Immature natural killer cell (primary cell): Measurements from ENCODE around the gene PATL2. TPM values are rescaled to one million over a fixed set of nuclear protein-coding genes. Genes with fewer than 3 reads are reported as not detected.
A peak's percentile ranks its signal among the peaks of the same experiment; 100 is the strongest.
"Not testable (repeated sequence)": the region's sequence is repeated elsewhere in the genome, so short reads cannot be mapped to it uniquely, and the experiment has no call there.

Source experiments
- DNase-seq, 3 donors: peaks; one replicate each; pipeline ENCODE4 v3.0.0; 2022; ENCODE audit warnings: mixed read lengths in 1 of 3
- H3K27ac Mint-ChIP-seq, 6 donors: one replicate each; pipeline ENCODE4 v1.8.0; 2020; ENCODE audit warnings: mixed read lengths in 6 of 6, mild to moderate bottlenecking in 5 of 6, inconsistent platforms in 4 of 6, moderate library complexity in 3 of 6
- H3K27me3 Mint-ChIP-seq, 3 donors: one replicate each; pipeline ENCODE4 v1.8.0; 2020 to 2021; ENCODE audit warnings: low read depth in 3 of 3, mild to moderate bottlenecking in 3 of 3, mixed read lengths in 3 of 3, moderate library complexity in 3 of 3, inconsistent platforms in 1 of 3
- H3K36me3 Mint-ChIP-seq, 3 donors: one replicate each; pipeline ENCODE4 v1.8.0; 2020; ENCODE audit warnings: mixed read lengths in 3 of 3, inconsistent platforms in 2 of 3, mild to moderate bottlenecking in 2 of 3
- H3K4me1 Mint-ChIP-seq, 2 donors: one replicate each; pipeline ENCODE4 v1.8.0; 2020; ENCODE audit warnings: inconsistent platforms in 2 of 2, mild to moderate bottlenecking in 2 of 2, mixed read lengths in 2 of 2, moderate library complexity in 1 of 2
- H3K4me3 Mint-ChIP-seq, 5 donors: one replicate each; pipeline ENCODE4 v1.8.0; 2020; ENCODE audit warnings: mild to moderate bottlenecking in 5 of 5, mixed read lengths in 5 of 5, inconsistent platforms in 3 of 5, moderate library complexity in 3 of 5
- H3K9me3 Mint-ChIP-seq, 6 donors: one replicate each; pipeline ENCODE4 v1.8.0; 2020; ENCODE audit warnings: mild to moderate bottlenecking in 6 of 6, mixed read lengths in 6 of 6, inconsistent platforms in 4 of 6, moderate library complexity in 3 of 6
- polyA plus RNA-seq, 3 donors: library from polyadenylated mRNA; unstranded; fragments of 300-500 nt; fragmentation: Illumina TruSeq; gene quantifications; one replicate each; pipeline ENCODE4 v1.2.3, GENCODE V29; 2021

Gene PATL2
- polyA plus RNA-seq, 3 donors from 2014 or later, result 24.8 to 49.1 (median 41.4) TPM

DNA sequence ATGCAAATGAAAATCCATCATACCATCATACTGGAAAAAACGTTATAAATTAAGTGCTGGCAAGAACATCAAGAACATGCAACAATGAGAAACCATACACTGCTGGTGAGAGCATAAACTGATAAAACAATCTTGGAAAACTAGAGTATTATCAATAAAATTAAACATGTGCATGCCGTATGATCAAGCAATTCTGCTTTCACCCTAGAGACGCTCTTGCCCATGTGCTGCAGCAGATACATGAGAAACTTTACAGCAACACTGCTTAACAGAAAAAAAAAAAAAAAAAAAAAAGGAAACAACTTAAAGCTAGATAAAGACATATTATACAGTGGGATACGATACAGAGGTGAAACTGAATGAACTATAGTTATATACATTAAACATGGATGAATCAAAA, 69.5 kb downstream of the PATL2 start:
- no peak for DNase-seq
- peaks cover 27 to 58% of the 10 kb centered on the region in 2 donors for H3K4me1 Mint-ChIP-seq
- H3K4me3 Mint-ChIP-seq, result no peak overlapping the region
- H3K9me3 Mint-ChIP-seq, result no peaks in the 10 kb centered on the region
- no peaks in the 10 kb centered on the region for H3K27me3 Mint-ChIP-seq
- peak overlapping the region in 4 of 6 donors; percentile 0 to 27 (median 14) for H3K27ac Mint-ChIP-seq
- H3K36me3 Mint-ChIP-seq, result peaks cover 21 to 22% (median 21%) of the 10 kb centered on the region in 3 donors

DNA sequence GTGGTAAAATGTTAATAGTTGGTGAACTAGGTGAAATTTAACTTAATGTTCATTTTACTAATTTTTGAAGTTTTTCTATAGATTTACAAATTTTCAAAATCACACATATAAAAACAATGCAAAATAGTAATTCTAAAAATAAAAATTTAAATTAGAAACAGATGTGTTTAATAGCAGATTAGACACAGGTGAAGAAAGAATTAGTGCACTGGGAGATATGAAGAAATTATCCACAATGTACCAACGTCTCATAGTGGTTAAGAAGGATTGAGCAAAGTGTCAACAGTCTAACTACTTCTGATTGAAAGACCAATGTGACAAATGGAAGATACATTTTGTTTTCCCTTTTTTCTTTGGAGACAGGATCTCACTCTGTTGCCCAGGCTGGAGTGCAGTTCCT, 74.1 kb downstream of the PATL2 start:
- peaks cover 0 to 3% (median 0%) of the 10 kb centered on the region in 3 donors for H3K27me3 Mint-ChIP-seq
- DNase-seq, result no peak
- H3K27ac Mint-ChIP-seq, result no peak overlapping the region
- H3K4me3 Mint-ChIP-seq, result no peak overlapping the region
- H3K4me1 Mint-ChIP-seq, result peaks cover 14 to 18% of the 10 kb centered on the region in 2 donors
- no peaks in the 10 kb centered on the region for H3K9me3 Mint-ChIP-seq
- peaks cover 8 to 27% (median 15%) of the 10 kb centered on the region in 3 donors for H3K36me3 Mint-ChIP-seq

DNA sequence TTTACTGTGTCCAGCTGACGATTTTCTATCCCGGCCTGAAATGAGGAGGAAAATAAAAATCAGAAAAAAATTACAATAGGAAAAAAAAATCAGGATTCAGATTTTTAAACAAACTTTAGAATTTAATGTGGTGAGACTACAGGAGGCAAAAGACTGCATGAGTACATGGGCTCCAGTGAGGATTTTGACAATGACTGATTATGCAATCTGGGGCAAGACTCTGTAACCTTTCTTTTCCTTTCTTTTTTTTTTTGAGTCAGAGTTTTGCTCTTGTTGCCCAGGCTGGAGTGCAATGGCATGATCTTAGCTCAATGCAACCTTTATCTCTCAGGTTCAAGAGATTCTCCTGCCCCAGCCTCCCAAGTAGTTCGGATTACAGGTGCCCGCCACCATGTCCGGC, 77.5 kb downstream of the PATL2 start:
- H3K4me3 Mint-ChIP-seq, result no peak overlapping the region
- DNase-seq, result no peak
- H3K9me3 Mint-ChIP-seq, result no peaks in the 10 kb centered on the region
- peak overlapping the region in 1 of 6 donors; percentile 77 for H3K27ac Mint-ChIP-seq
- H3K27me3 Mint-ChIP-seq, result peaks cover 0 to 3% (median 0%) of the 10 kb centered on the region in 3 donors
- H3K4me1 Mint-ChIP-seq, result peaks cover 8 to 12% of the 10 kb centered on the region in 2 donors
- peaks cover 13 to 35% (median 22%) of the 10 kb centered on the region in 3 donors for H3K36me3 Mint-ChIP-seq

DNA sequence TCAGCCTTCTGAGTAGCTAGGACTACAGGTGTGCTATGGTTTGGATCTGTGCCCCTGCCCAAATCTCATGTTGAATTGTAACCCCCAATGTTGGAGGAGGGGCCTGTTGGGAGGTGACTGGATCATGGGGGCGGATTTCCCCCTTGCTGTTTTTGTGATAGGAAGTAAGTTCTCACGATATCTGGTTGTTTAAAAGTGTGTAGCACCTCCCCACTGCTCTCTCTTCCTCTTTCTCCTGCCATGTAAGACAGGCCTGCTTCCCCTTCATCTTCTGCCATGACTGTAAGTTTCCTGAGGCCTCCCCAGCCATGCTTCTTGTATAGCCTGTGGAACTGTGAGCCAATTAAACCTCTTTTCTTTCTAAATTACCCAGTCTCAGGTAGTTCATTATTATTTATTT, 85.8 kb downstream of the PATL2 start:
- DNase-seq, H3K4me3 Mint-ChIP-seq, H3K4me1 Mint-ChIP-seq, H3K27me3 Mint-ChIP-seq, H3K9me3 Mint-ChIP-seq: not testable (repeated sequence)
- H3K36me3 Mint-ChIP-seq, result peaks cover 23 to 54% (median 27%) of the 10 kb centered on the region in 3 donors
- peak overlapping the region in 5 of 6 donors; percentile 38 to 80 (median 66) for H3K27ac Mint-ChIP-seq

DNA sequence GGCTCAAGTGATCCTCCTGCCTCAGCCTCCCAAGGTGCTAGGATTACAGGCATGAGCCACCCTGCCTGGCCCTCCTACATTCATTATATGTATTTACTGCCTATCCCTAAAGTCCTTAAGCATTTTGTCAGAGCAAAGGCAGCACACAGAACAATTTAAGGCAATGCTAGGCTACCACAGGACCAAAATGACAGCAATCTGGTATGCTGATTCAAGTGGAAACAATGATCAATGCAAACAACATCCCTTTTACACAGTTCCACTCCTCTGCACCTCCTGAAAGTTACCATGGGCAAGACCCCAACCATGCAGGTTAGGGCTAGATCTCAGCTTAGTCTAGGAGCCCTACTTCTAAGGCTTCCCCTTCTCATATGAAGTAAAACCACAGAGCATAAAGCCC, 87.9 kb downstream of the PATL2 start:
- H3K27ac Mint-ChIP-seq, result peak overlapping the region in 5 of 6 donors; percentile 12 to 76 (median 30)
- H3K9me3 Mint-ChIP-seq, result no peaks in the 10 kb centered on the region
- peaks cover 20 to 53% (median 21%) of the 10 kb centered on the region in 3 donors for H3K36me3 Mint-ChIP-seq
- H3K27me3 Mint-ChIP-seq, result no peaks in the 10 kb centered on the region
- H3K4me3 Mint-ChIP-seq, result no peak overlapping the region
- no peak for DNase-seq
- H3K4me1 Mint-ChIP-seq, result peaks cover 0 to 8% of the 10 kb centered on the region in 2 donors

DNA sequence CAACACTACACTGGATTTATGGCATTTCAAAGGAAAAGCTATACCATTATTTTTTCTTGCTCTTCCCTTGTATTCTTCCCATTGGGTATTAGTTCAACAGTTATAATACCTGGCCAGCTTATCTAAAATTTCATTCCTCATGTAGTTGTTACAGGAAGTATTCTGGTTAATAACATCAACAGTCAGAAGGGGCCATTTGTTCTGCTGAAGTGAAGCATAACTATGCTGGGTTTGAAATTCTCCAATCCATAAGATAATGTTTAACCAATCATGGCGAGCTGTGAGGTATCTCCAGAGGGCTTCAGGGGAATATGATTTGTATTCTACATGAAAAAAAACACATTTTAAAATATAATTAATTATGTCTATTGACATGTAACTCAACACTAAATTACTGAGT, 91.0 kb downstream of the PATL2 start:
- H3K27ac Mint-ChIP-seq, result no peak overlapping the region

DNA sequence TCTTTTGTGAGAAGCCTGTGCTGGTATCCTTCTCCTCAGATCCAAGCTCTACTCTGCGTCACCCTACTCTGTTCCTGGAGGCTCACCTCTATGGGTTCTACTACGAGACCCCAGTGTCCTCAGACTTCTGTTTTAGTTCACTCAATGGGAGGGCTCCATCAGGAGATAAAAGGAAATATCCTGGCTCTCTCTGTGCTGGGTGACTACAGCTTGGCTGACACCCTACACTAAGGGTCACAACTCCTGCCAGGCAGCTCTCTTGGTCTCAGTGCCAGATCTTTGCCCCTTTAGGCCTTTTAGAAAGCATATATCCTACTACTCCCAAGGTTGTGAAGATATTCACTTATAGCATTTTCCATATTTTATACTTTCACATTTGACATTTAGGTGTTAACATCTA, 94.1 kb downstream of the PATL2 start:
- H3K27ac Mint-ChIP-seq, result peak overlapping the region in 1 of 6 donors; percentile 40
- H3K9me3 Mint-ChIP-seq, result no peaks in the 10 kb centered on the region
- no peaks in the 10 kb centered on the region for H3K27me3 Mint-ChIP-seq
- no peak for DNase-seq
- no peak overlapping the region for H3K4me3 Mint-ChIP-seq
- no peaks in the 10 kb centered on the region for H3K4me1 Mint-ChIP-seq
- H3K36me3 Mint-ChIP-seq, result peaks cover 19 to 54% (median 23%) of the 10 kb centered on the region in 3 donors

More for the DNA sequence above, 91.0 kb downstream of the PATL2 start:
- H3K4me1 Mint-ChIP-seq, result no peaks in the 10 kb centered on the region
- H3K9me3 Mint-ChIP-seq, result no peaks in the 10 kb centered on the region
- no peak overlapping the region for H3K4me3 Mint-ChIP-seq
- no peak for DNase-seq
- H3K27me3 Mint-ChIP-seq, result no peaks in the 10 kb centered on the region
- H3K36me3 Mint-ChIP-seq, result peaks cover 19 to 51% (median 19%) of the 10 kb centered on the region in 3 donors

Other genes with a start within 250 kb of the PATL2 start
- 10 to 100 TPM; 16.8 to 21.0 (median 19.4) TPM for gene EIF3J, start 174.2 kb downstream of the PATL2 start, polyA plus RNA-seq
- 10 to 100 TPM; 22.0 to 37.3 (median 26.1) TPM for gene SPG11, start 47.7 kb downstream of the PATL2 start, polyA plus RNA-seq
- over 10,000 TPM; 41,154 to 70,702 (median 45,494) TPM for gene B2M, start 194 bp upstream of the PATL2 start, polyA plus RNA-seq
- 10 to 100 TPM; 14.9 to 23.4 (median 19.0) TPM for gene TRIM69, start 25.2 kb upstream of the PATL2 start, polyA plus RNA-seq
- not detected for gene TERB2, start 245.4 kb upstream of the PATL2 start, polyA plus RNA-seq